Activated CD8-positive, alpha-beta T cell treated with anti-CD3 and anti-CD28 coated beads, Interleukin-2, amount 10 ng/mL, durations not matched to agents 7 days and 5 days (primary cell): ENCODE results near the gene TICAM2. TPM values are rescaled to one million over a fixed set of nuclear protein-coding genes. Genes with fewer than 3 reads are reported as not detected.

Experiments
- ATAC-seq: fragments of 150-1000 bp; cut with Tn5 transposase; one replicate; pipeline ENCODE4 v1.10.0; 2021; ENCODE audit warnings: moderate library complexity
- CTCF ChIA-PET: fragments of 350-600 bp; sonication (Branson Sonifier 250); formaldehyde crosslinking; loops from one replicate; lab custom pipeline; 2021; ENCODE audit warnings: antibody characterized with exemption; lab: Charles Lee
- POLR2A ChIA-PET: fragments of 350-600 bp; sonication (Branson Sonifier 250); formaldehyde crosslinking; loops from one replicate; lab custom pipeline; 2021; ENCODE audit warnings: antibody characterized with exemption; lab: Charles Lee
- DNase-seq: peaks from one replicate; pipeline ENCODE4 v3.0.0-alpha.2; 2020
- H3K27ac Mint-ChIP-seq: one replicate; pipeline ENCODE4 v1.8.0; 2021; ENCODE audit warnings: mild to moderate bottlenecking, mixed read lengths
- H3K27me3 Mint-ChIP-seq: one replicate; pipeline ENCODE4 v1.8.0; 2021; ENCODE audit warnings: low read depth, mixed read lengths
- H3K36me3 Mint-ChIP-seq: one replicate; pipeline ENCODE4 v1.8.0; 2021; ENCODE audit warnings: low read depth, mixed read lengths
- H3K4me1 Mint-ChIP-seq: one replicate; pipeline ENCODE4 v1.8.0; 2021; ENCODE audit warnings: low read depth, mixed read lengths
- H3K4me3 Mint-ChIP-seq: one replicate; pipeline ENCODE4 v1.8.0; 2021; ENCODE audit warnings: mild to moderate bottlenecking, mixed read lengths
- H3K9me3 Mint-ChIP-seq: one replicate; pipeline ENCODE4 v1.8.0; 2022; ENCODE audit warnings: mixed read lengths; ENCODE audit not compliant: insufficient read depth
- total RNA-seq, 2 experiments: library from RNA; stranded (reverse); gene quantifications; one replicate each; pipeline ENCODE4 v1.2.3, GENCODE V29; 2021

The TICAM2 gene
- total RNA-seq, 2 experiments from 2014 or later, result 0.47 to 0.55 TPM

DNA sequence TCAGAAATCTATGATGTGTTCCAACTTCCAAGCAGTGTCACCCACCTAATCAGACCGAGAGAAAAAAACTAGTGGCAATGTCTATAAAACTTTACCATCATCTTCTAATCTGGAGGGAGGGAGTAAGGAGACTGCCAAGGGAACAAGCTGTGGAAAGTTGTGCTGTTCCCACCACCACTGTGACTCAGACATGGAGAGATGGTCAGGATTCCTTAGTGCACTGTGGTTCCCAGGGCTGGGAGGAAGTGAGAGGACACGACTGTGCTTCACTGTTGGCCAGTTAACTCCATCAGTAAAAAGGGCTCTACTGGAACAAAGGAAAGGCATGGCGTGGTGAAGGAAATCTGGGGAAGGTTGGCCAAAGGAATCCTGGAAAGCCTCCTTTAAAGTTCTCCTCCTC, 18.8 kb downstream of the TICAM2 start:
- ATAC-seq (no peak), DNase-seq (no peak)
- CTCF ChIA-PET, result interaction anchor here (1.2 kb wide), 1 partner anchor 9 kb away, joined by 4 read pairs; no protein-coding TSS in a partner anchor
- H3K27ac Mint-ChIP-seq, result no peak overlapping the region
- H3K4me1 Mint-ChIP-seq, result no peaks in the 10 kb centered on the region
- POLR2A ChIA-PET, result no interaction called here
- H3K9me3 Mint-ChIP-seq, result no peaks in the 10 kb centered on the region
- no peaks in the 10 kb centered on the region for H3K27me3 Mint-ChIP-seq
- no peak overlapping the region for H3K4me3 Mint-ChIP-seq
- H3K36me3 Mint-ChIP-seq, result no peaks in the 10 kb centered on the region

GRCh38 chr5:115580941-115581340, 21.3 kb downstream of the TICAM2 start:
- Mint-ChIP-seq H3K4me3 (no peak overlapping the region), H3K27ac (no peak overlapping the region), H3K9me3 (no peaks in the 10 kb centered on the region), H3K36me3 (no peaks in the 10 kb centered on the region), H3K27me3 (no peaks in the 10 kb centered on the region), H3K4me1 (no peaks in the 10 kb centered on the region)
- no peak for DNase-seq
- ATAC-seq, result no peak
- CTCF ChIA-PET, result no interaction called here
- POLR2A ChIA-PET, result no interaction called here

DNA sequence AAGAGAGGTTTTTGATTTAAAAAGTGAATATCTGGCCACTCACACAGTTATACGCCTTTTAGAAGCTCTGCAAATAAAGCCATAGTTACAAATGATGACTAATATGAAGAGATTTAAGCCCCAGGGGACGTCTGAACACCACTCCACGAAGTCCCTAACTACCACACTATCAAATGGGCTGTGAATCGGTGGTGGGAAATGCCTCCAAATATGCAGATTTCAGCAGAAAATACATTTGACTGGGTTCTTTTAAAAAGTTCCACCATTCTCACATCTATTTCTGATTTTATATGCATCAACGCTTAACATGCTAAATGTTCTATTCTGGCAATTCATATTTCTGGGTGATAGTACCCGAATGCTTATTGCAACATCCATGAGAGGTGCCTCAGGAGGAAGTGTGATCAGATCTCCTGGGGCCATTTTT, 22.5 kb downstream of the TICAM2 start:
- POLR2A ChIA-PET, result no interaction called here
- Mint-ChIP-seq H3K4me1 (no peaks in the 10 kb centered on the region), H3K36me3 (no peaks in the 10 kb centered on the region), H3K27me3 (peaks cover 2% of the 10 kb centered on the region), H3K27ac (no peak overlapping the region), H3K9me3 (no peaks in the 10 kb centered on the region), H3K4me3 (no peak overlapping the region)
- CTCF ChIA-PET, result no interaction called here
- ATAC-seq, result no peak
- DNase-seq, result no peak

- Mint-ChIP-seq H3K36me3 (no peaks in the 10 kb centered on the region), H3K27me3 (peaks cover 2% of the 10 kb centered on the region), H3K4me1 (no peaks in the 10 kb centered on the region), H3K9me3 (no peaks in the 10 kb centered on the region), H3K4me3 (no peak overlapping the region), H3K27ac (no peak overlapping the region)
- ChIA-PET CTCF (no interaction called here), POLR2A (no interaction called here)
- ATAC-seq, result no peak
- DNase-seq, result no peak
Observed at GRCh38 chr5:115579216-115579615, 23.1 kb downstream of the TICAM2 start.

- Mint-ChIP-seq H3K36me3 (no peaks in the 10 kb centered on the region), H3K9me3 (no peaks in the 10 kb centered on the region), H3K4me3 (no peak overlapping the region), H3K4me1 (no peaks in the 10 kb centered on the region), H3K27ac (no peak overlapping the region), H3K27me3 (peaks cover 4% of the 10 kb centered on the region)
- ATAC-seq (no peak), DNase-seq (no peak)
- POLR2A ChIA-PET, result no interaction called here
- CTCF ChIA-PET, result no interaction called here
Observed at GRCh38 chr5:115578657-115579056, 23.6 kb downstream of the TICAM2 start.

GRCh38 chr5:115577741-115578140, 24.5 kb downstream of the TICAM2 start:
- Mint-ChIP-seq H3K9me3 (no peaks in the 10 kb centered on the region), H3K27me3 (peaks cover 8% of the 10 kb centered on the region), H3K27ac (no peak overlapping the region), H3K4me3 (no peak overlapping the region), H3K36me3 (no peaks in the 10 kb centered on the region), H3K4me1 (no peaks in the 10 kb centered on the region)
- DNase-seq (no peak), ATAC-seq (no peak)
- CTCF ChIA-PET, result interaction anchor here (1.5 to 6.6 kb wide), 2 partner anchors 16 to 268 kb away, joined by 3 to 96 read pairs; no protein-coding TSS in a partner anchor
- POLR2A ChIA-PET, result no interaction called here

- POLR2A ChIA-PET, result no interaction called here
- no peaks in the 10 kb centered on the region for H3K9me3 Mint-ChIP-seq
- H3K27me3 Mint-ChIP-seq, result peaks cover 13% of the 10 kb centered on the region
- CTCF ChIA-PET, result interaction anchor here (1.5 to 6.6 kb wide), 2 partner anchors 15 to 268 kb away, joined by 3 to 96 read pairs; no protein-coding TSS in a partner anchor
- no peaks in the 10 kb centered on the region for H3K4me1 Mint-ChIP-seq
- no peak overlapping the region for H3K27ac Mint-ChIP-seq
- no peak overlapping the region for H3K4me3 Mint-ChIP-seq
- no peak for DNase-seq
- no peak for ATAC-seq
- H3K36me3 Mint-ChIP-seq, result no peaks in the 10 kb centered on the region
Observed at GRCh38 chr5:115577329-115577728, 24.9 kb downstream of the TICAM2 start.

DNA sequence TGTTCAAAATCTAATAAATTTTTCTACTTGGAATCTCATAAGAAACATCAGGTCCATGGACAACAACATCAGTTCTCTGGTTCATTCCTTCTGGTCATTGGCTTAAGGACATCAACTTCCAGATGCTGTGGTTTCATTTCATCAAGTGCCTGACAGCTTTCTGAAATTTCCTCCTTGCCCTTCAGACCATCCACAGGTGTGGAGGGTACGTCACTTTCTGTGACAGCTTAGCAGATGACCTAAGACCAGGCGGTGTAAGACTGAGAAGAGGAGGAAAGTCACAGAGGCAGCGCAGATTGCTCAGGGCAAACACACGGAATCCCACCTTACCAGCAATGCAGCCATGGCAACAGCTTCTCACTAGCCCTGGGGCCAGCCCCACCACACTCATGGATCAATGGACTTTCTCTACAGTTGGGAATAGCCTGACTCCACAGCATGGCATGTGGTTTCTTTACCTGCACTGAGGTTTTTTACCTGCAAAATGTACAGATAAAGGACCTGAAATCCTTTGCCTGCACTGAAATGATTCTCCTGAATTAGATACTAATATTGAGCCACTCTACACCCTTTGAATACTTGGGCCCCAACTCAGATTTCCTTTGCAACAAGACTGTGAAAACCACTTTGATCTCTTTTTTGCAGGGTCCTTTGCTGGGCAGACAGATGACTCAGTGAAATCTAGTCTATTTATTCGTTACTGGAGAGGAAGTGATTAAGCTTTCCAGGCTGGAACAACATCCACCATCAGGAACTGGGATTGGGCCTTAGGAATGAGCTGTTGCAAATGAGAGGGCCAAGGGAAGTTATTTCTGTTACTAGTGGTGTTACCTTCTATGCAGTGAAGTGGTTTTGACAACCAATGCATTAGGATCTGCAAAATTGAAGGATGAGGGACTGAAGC, 26.9 kb downstream of the TICAM2 start:
- ATAC-seq (no peak), DNase-seq (no peak)
- H3K4me3 Mint-ChIP-seq, result no peak overlapping the region
- H3K36me3 Mint-ChIP-seq, result no peaks in the 10 kb centered on the region
- H3K9me3 Mint-ChIP-seq, result no peaks in the 10 kb centered on the region
- peaks cover 18% of the 10 kb centered on the region for H3K27me3 Mint-ChIP-seq
- no peaks in the 10 kb centered on the region for H3K4me1 Mint-ChIP-seq
- ChIA-PET CTCF (interaction anchor here (0.6 to 6.6 kb wide), 21 partner anchors 8 to 1985 kb away, joined by 3 to 96 read pairs (median 3); partner anchors contain the start of gene FEM1C), POLR2A (interaction anchor here (0.6 to 1.4 kb wide), 2 partner anchors 31 to 503 kb away, joined by 3 to 5 read pairs; partner anchors contain the start of gene FEM1C)
- H3K27ac Mint-ChIP-seq, result no peak overlapping the region

DNA sequence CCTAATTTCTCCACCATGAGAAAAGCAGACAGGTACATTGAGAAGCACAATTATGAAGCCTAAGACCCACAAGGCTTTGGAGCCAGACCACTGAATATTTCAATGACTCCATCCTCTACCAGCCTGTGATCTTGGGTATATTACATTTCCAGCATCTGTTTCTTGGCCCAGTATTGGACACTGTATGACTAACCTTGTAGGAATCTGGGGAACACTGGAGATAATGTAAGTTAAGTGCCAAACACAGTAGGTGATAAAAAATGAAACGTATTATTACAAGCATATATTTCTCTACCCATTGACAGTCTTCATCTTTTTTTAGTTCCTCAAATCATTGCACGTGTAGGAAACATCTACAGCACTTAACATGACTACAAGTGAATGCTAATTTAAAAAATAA, 29.1 kb downstream of the TICAM2 start:
- H3K9me3 Mint-ChIP-seq, result no peaks in the 10 kb centered on the region
- no peak for ATAC-seq
- no peak overlapping the region for H3K27ac Mint-ChIP-seq
- no peaks in the 10 kb centered on the region for H3K36me3 Mint-ChIP-seq
- CTCF ChIA-PET, result interaction anchor here (6.6 kb wide), 1 partner anchor 263 kb away, joined by 96 read pairs; no protein-coding TSS in a partner anchor
- DNase-seq, result no peak
- POLR2A ChIA-PET, result no interaction called here
- no peak overlapping the region for H3K4me3 Mint-ChIP-seq
- peaks cover 18% of the 10 kb centered on the region for H3K27me3 Mint-ChIP-seq
- no peaks in the 10 kb centered on the region for H3K4me1 Mint-ChIP-seq

GRCh38 chr5:115571441-115571878, 30.8 kb downstream of the TICAM2 start:
- no peak overlapping the region for H3K27ac Mint-ChIP-seq
- ChIA-PET POLR2A (no interaction called here), CTCF (interaction anchor here (1.7 to 6.6 kb wide), 2 partner anchors 259 to 262 kb away, joined by 4 to 96 read pairs; no protein-coding TSS in a partner anchor)
- H3K9me3 Mint-ChIP-seq, result no peaks in the 10 kb centered on the region
- no peak overlapping the region for H3K4me3 Mint-ChIP-seq
- ATAC-seq (no peak), DNase-seq (no peak)
- H3K36me3 Mint-ChIP-seq, result no peaks in the 10 kb centered on the region
- peaks cover 21% of the 10 kb centered on the region for H3K27me3 Mint-ChIP-seq
- no peaks in the 10 kb centered on the region for H3K4me1 Mint-ChIP-seq

DNA sequence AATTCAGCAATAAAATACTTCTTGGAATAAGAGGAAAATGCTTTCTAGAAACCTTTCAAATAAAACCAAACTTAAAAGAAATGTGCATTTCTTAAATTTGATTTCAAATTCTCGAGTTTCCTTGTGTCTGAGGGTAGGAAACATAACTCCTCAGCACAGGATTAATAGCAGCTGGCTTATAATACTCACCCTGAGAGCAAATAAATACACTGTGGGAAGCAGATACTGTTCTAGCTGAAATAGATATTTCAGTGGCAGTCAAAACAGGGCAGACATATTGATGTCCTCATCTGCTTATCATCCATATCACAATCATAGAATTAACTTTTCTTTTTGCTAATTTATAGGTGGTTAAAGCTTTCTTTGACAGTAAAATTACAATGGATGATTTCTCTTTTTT, 33.6 kb downstream of the TICAM2 start:
- no peak overlapping the region for H3K27ac Mint-ChIP-seq
- no peaks in the 10 kb centered on the region for H3K36me3 Mint-ChIP-seq
- POLR2A ChIA-PET, result no interaction called here
- H3K9me3 Mint-ChIP-seq, result no peaks in the 10 kb centered on the region
- CTCF ChIA-PET, result interaction anchor here (1.4 kb wide), 1 partner anchor 260 kb away, joined by 4 read pairs; no protein-coding TSS in a partner anchor
- DNase-seq, result no peak
- no peak overlapping the region for H3K4me3 Mint-ChIP-seq
- no peaks in the 10 kb centered on the region for H3K4me1 Mint-ChIP-seq
- peaks cover 22% of the 10 kb centered on the region for H3K27me3 Mint-ChIP-seq
- no peak for ATAC-seq

DNA sequence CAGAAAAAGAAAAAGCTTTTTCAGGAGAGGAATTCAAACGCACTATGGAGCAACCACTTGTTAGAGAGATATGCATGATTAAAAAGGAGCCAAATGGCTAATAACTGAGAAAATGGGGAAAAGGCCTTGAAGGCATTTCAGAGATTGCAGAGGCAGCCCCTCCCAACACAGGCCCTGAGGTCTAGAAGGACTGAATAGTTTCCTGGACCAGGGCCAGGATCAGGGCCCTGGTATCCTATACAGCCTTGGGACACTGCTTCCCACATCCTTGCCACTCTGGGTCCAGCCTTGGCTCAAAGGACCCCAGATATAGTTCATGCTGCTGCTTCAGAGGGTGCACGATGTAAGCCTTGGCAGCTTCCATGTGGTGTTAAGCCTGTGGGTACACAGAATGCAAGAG, 37.0 kb downstream of the TICAM2 start:
- no peak overlapping the region for H3K4me3 Mint-ChIP-seq
- DNase-seq, result no peak
- H3K4me1 Mint-ChIP-seq, result no peaks in the 10 kb centered on the region
- no peak for ATAC-seq
- H3K9me3 Mint-ChIP-seq, result no peaks in the 10 kb centered on the region
- H3K27me3 Mint-ChIP-seq, result peaks cover 20% of the 10 kb centered on the region
- CTCF ChIA-PET, result no interaction called here
- H3K27ac Mint-ChIP-seq, result no peak overlapping the region
- no peaks in the 10 kb centered on the region for H3K36me3 Mint-ChIP-seq
- POLR2A ChIA-PET, result no interaction called here
